Mucosa of descending colon (tissue), 3 donors: ENCODE results near the gene TNFAIP8L1. TPM values are rescaled to one million over a fixed set of nuclear protein-coding genes. Genes with fewer than 3 reads are reported as not detected.

Source experiments
- ATAC-seq: fragments of 200-7000 bp; cut with Tn5 transposase; one replicate; pipeline ENCODE4 v1.9.1; 2020; ENCODE audit warnings: mild to moderate bottlenecking, moderate library complexity
- DNase-seq, 3 donors: peaks; one replicate each; pipeline ENCODE4 v3.0.0-alpha.2; 2020
- H3K36me3 ChIP-seq: fragments of 200-600 bp; one replicate; pipeline ENCODE4 v1.8.0; 2021; ENCODE audit warnings: low read depth, mild to moderate bottlenecking
- H3K4me1 ChIP-seq: fragments of 200-600 bp; one replicate; pipeline ENCODE4 v1.8.0; 2021; ENCODE audit warnings: low read depth, mild to moderate bottlenecking
- H3K4me3 ChIP-seq: fragments of 200-600 bp; one replicate; pipeline ENCODE4 v1.8.0; 2021; ENCODE audit warnings: mild to moderate bottlenecking
- H3K9me3 ChIP-seq: fragments of 200-600 bp; one replicate; pipeline ENCODE4 v1.8.0; 2021; ENCODE audit warnings: mild to moderate bottlenecking
- intact Hi-C, 2 donors: fragments of 100-400 bp; cut with DNase I in 1 of 2; cut with micrococcal nuclease in 1 of 2; formaldehyde crosslinking; loops; one replicate each; pipeline versions ENCODE4 v1.11.0 to v1.11.1; 2022; cut with DNase I, micrococcal nuclease
- long read RNA-seq, 2 donors: library from polyadenylated mRNA; unstranded; transcript quantifications; one replicate each; pipeline ENCODE4 v2.0.0, GENCODE V29; 2019 to 2021
- total RNA-seq, 3 donors: library from RNA; stranded (reverse); fragmentation: NEBNext Ultra II Directional in 2 of 3; extraction: Animal tissue kit (Norgen Biotek cat#: 25700) in 2 of 3; gene quantifications; one replicate each; pipeline versions ENCODE4 v1.2.1 to v1.2.4, GENCODE V29; 2021 to 2023
- TF ChIP-seq, protein P1 (sequence below): fragments of 200-600 bp; IDR thresholded peaks from one replicate; pipeline ENCODE4 v1.8.0; 2022; ENCODE audit warnings: antibody characterized with exemption, mild to moderate bottlenecking
- donor health status: DM: no; HTN: no; CAD: no; lungs with moderate emphysema.
- donor health status: DM: no; HTN: no; CAD: no.
- donor health status: DM: no; HTN: yes; CAD: no.

TNFAIP8L1 gene
- 10 to 100 TPM in 2 of 3 donors, 1 to 10 TPM in 1; 5.1 to 47.6 (median 10.7) TPM for total RNA-seq
- long read RNA-seq, donor 1, transcript TNFAIP8L1-201 (2 exons, 3,814 nt), result major isoform, 78 of 102 reads
- long read RNA-seq, donor 1, partial matches to known transcripts, result 10 of 102 reads
- long read RNA-seq, donor 1, other reads (novel, unspliced or antisense), result 10 of 102 reads
- long read RNA-seq, donor 2, transcript TNFAIP8L1-201 (2 exons, 3,814 nt), result major isoform, 16 of 21 reads
- long read RNA-seq, donor 2, partial matches to known transcripts, result 0 of 21 reads
- long read RNA-seq, donor 2, other reads (novel, unspliced or antisense), result 3 of 21 reads

DNA sequence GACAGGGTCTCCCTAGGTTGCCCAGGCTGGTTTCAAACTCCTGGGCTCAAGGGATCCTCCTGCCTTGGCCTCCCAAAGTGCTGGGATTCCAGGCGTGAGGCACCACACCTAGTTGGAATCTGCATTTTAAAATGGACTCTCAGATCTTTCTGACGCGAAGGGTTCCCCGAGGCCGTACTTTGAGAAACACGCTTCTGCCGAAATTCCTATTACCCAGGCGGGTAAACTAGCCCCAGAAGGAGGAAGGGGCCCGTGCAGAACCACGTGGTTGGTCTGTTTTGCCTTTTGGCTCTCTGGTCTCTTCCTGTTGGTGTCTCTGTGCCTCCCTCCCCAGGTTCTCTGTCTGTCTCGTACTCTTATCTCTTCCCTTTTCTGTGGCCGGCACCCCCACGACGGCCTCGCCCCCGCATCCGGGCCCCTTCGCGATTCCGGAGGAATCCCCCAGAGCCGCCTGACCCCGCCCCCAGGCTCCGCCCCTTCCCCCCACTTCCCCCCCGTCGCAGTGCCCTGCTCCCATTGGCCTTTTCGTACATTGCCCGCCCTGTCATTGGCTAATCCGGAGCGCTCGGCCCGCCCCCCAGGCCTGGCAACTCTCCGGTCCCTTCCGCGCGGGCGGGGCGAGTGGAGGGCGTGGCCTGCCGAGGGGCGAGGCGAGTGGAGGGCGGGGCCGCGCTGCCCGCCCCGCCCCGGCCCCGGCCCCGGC is at the start of gene TNFAIP8L1:
Gene TNFAIP8L1, plus strand, starts transcription at position 689 of the 703 bp plus-strand sequence. CDS start 12,354 bp downstream, outside the sequence.
- intact Hi-C loops, result loop anchor here in 1 of 2 donors (5.0 kb wide), 1 partner anchor 72 kb away; no protein-coding TSS in a partner anchor
- TF ChIP-seq, protein P1, sequence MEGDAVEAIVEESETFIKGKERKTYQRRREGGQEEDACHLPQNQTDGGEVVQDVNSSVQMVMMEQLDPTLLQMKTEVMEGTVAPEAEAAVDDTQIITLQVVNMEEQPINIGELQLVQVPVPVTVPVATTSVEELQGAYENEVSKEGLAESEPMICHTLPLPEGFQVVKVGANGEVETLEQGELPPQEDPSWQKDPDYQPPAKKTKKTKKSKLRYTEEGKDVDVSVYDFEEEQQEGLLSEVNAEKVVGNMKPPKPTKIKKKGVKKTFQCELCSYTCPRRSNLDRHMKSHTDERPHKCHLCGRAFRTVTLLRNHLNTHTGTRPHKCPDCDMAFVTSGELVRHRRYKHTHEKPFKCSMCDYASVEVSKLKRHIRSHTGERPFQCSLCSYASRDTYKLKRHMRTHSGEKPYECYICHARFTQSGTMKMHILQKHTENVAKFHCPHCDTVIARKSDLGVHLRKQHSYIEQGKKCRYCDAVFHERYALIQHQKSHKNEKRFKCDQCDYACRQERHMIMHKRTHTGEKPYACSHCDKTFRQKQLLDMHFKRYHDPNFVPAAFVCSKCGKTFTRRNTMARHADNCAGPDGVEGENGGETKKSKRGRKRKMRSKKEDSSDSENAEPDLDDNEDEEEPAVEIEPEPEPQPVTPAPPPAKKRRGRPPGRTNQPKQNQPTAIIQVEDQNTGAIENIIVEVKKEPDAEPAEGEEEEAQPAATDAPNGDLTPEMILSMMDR, result no peak
- DNase-seq (peak; percentile 98 to 99 (median 99)), ATAC-seq (peak; percentile 95)
- H3K36me3 ChIP-seq, result no peaks in the 10 kb centered on the region
- H3K4me3 ChIP-seq, result peak within 1 kb of the TSS; percentile 34
- H3K4me1 ChIP-seq, result peaks cover 24% of the 10 kb centered on the region
- no peaks in the 10 kb centered on the region for H3K9me3 ChIP-seq

- no peaks in the 10 kb centered on the region for H3K36me3 ChIP-seq
- peaks cover 1% of the 10 kb centered on the region for H3K4me1 ChIP-seq
- peak in 1 of 3 donors; percentile 21 for DNase-seq
- H3K4me3 ChIP-seq, result no peak overlapping the region
- ATAC-seq, result peak; percentile 50
- H3K9me3 ChIP-seq, result no peaks in the 10 kb centered on the region
- intact Hi-C loops, result no loop called here
- TF ChIP-seq, protein P1, result no peak
Observed at GRCh38 chr19:4589579-4590410, 49.5 kb upstream of the TNFAIP8L1 start.

DNA sequence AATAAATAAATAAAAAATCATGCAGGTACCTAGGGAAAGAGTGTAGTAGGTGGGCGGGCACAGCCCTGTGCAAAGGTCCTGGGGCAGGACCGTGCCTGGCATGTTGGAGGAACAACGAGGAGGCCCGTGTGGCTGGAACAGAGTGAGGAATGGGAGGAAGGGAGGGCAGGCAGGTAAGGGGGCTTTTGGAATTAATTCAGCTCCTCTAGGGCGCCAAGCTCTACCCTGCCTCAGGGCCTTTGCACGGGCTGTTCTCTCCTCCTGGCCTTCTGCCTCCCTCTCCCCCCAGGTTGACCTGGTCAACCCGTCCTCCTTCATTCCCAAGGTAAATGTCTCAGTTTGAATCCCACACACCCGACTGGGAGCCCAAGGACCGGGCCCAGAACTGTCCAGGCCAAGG is 48.8 kb upstream of the TNFAIP8L1 start:
- no peak for ATAC-seq
- Histone ChIP-seq H3K4me3 (no peak overlapping the region), H3K9me3 (no peaks in the 10 kb centered on the region), H3K36me3 (no peaks in the 10 kb centered on the region), H3K4me1 (no peaks in the 10 kb centered on the region)
- intact Hi-C loops, result no loop called here
- DNase-seq, result no peak
- TF ChIP-seq, protein P1, result no peak

DNA sequence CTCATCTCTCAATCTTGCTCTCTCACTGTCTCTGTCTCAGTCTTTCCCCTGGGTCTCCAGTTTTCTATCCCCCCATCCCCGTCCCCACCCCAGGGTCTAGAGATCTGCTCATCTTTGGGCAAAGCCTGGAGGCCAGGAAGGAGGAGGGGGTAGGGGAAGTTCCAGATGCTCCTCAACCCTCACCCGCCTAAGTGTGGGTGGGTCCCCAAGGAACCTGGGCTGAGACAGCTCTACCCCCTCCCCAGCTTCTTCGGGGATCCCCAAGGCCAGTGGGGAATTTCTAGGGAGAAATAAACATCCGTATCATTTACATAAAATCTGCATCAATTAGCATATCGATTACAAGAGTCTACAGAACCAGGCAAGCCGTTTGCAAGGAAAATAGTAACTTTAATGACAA is 48.0 kb upstream of the TNFAIP8L1 start:
- Histone ChIP-seq H3K4me1 (no peaks in the 10 kb centered on the region), H3K4me3 (no peak overlapping the region), H3K36me3 (no peaks in the 10 kb centered on the region), H3K9me3 (no peaks in the 10 kb centered on the region)
- ATAC-seq (no peak), DNase-seq (no peak)
- intact Hi-C loops, result no loop called here
- TF ChIP-seq, protein P1, result no peak

- no peaks in the 10 kb centered on the region for H3K36me3 ChIP-seq
- DNase-seq (no peak), ATAC-seq (no peak)
- TF ChIP-seq, protein P1, result no peak
- no peak overlapping the region for H3K4me3 ChIP-seq
- H3K9me3 ChIP-seq, result no peaks in the 10 kb centered on the region
- H3K4me1 ChIP-seq, result no peaks in the 10 kb centered on the region
- intact Hi-C loops, result no loop called here
Observed at GRCh38 chr19:4592445-4592844, 46.9 kb upstream of the TNFAIP8L1 start.
